PC-3 (cell line): ENCODE results near the gene PIPOX. TPM values are rescaled to one million over a fixed set of nuclear protein-coding genes. Genes with fewer than 3 reads are reported as not detected.

Experiments
- ATAC-seq: fragments of 200-7000 bp; cut with Tn5 transposase; 2 replicates; pipeline ENCODE4 v1.9.1; 2020; ENCODE audit warnings: mild to moderate bottlenecking, moderate library complexity
- BruUV-seq: library from RNA; stranded (reverse); fragments of 400-500 nt; replicated peaks from 2 replicates; lab custom pipeline; 2021; lab: Mats Ljungman, UMichigan
- CTCF ChIA-PET: fragments of 300-600 bp; sonication (Branson Sonifier 250); formaldehyde crosslinking; loops from one replicate; lab custom pipeline; 2022; ENCODE audit warnings: antibody characterized with exemption; lab: Charles Lee
- POLR2A ChIA-PET: fragments of 300-600 bp; sonication (Branson Sonifier 250); formaldehyde crosslinking; loops from one replicate; lab custom pipeline; 2022; ENCODE audit warnings: antibody characterized with exemption; ENCODE audit not compliant: unreplicated experiment; lab: Charles Lee
- DNase-seq: peaks from one replicate; pipeline ENCODE4 v3.0.0-alpha.2; 2015
- H2AFZ ChIP-seq: fragments of 300-600 bp; sonication (generic); 2 replicates; pipeline ENCODE4 v1.6.0; 2016; ENCODE audit warnings: antibody characterized with exemption, low read length
- H3F3A ChIP-seq: fragments of 300-600 bp; sonication (generic); one replicate; pipeline ENCODE4 v1.6.0; 2017; ENCODE audit warnings: antibody characterized with exemption, low read length, control low read depth, mild to moderate bottlenecking; ENCODE audit not compliant: unreplicated experiment
- H3K27ac ChIP-seq: fragments of 300-600 bp; sonication (generic); 2 replicates; pipeline ENCODE4 v1.5.1; 2016; ENCODE audit warnings: mild to moderate bottlenecking, low read length
- H3K27me3 ChIP-seq: fragments of 300-600 bp; sonication (generic); 2 replicates; pipeline ENCODE4 v1.6.1; 2016; ENCODE audit warnings: low read length, mixed read lengths
- H3K36me3 ChIP-seq: fragments of 300-600 bp; sonication (generic); 2 replicates; pipeline ENCODE4 v1.6.1; 2016; ENCODE audit warnings: low read depth, mixed run types, low read length, mixed read lengths
- H3K4me1 ChIP-seq: fragments of 300-600 bp; sonication (generic); 2 replicates; pipeline ENCODE4 v1.5.1; 2016; ENCODE audit warnings: low read length; ENCODE audit not compliant: insufficient read depth
- H3K4me2 ChIP-seq: fragments of 300-600 bp; sonication (generic); 2 replicates; pipeline ENCODE4 v1.6.0; 2016; ENCODE audit warnings: low read length
- H3K4me3 ChIP-seq: fragments of 300-600 bp; sonication (generic); 2 replicates; pipeline ENCODE4 v1.5.1; 2016; ENCODE audit warnings: mild to moderate bottlenecking, low read length, mixed read lengths
- H3K79me2 ChIP-seq: fragments of 300-600 bp; sonication (generic); 2 replicates; pipeline ENCODE4 v1.6.1; 2017; ENCODE audit warnings: low read length, mixed read lengths
- H3K9ac ChIP-seq: fragments of 300-600 bp; sonication (generic); 2 replicates; pipeline ENCODE4 v1.6.0; 2016; ENCODE audit warnings: mild to moderate bottlenecking, low read length
- H3K9me2 ChIP-seq: fragments of 300-600 bp; sonication (generic); replicated peaks from 2 replicates; pipeline ENCODE4 v1.6.1; 2016; ENCODE audit warnings: mixed run types, low read length, mixed read lengths
- H3K9me3 ChIP-seq: fragments of 300-600 bp; sonication (generic); 2 replicates; pipeline ENCODE4 v1.6.1; 2016; ENCODE audit warnings: low read length, mixed read lengths
- H4K20me1 ChIP-seq: fragments of 300-600 bp; sonication (generic); 2 replicates; pipeline ENCODE4 v1.6.1; 2016; ENCODE audit warnings: low read length, mixed read lengths
- EZH2 ChIP-seq: fragments of 300-600 bp; sonication (generic); IDR thresholded peaks from one replicate; pipeline ENCODE4 v1.6.1; 2017; ENCODE audit warnings: antibody characterized with exemption, mild to moderate bottlenecking, low read length; ENCODE audit not compliant: unreplicated experiment
- EZH2phosphoT487 ChIP-seq: fragments of 300-600 bp; sonication (generic); IDR thresholded peaks from 2 replicates; pipeline ENCODE4 v1.6.1; 2018; ENCODE audit warnings: mild to moderate bottlenecking, antibody characterized with exemption, low read length, borderline replicate concordance
- intact Hi-C: fragments of 100-400 bp; cut with micrococcal nuclease; formaldehyde crosslinking; loops from 2 replicates; pipeline ENCODE4 v1.9.0; 2023
- total RNA-seq: library from RNA; depleted of rRNA; stranded (reverse); fragments of >200 nt; gene quantifications from 2 replicates; pipeline ENCODE4 v1.2.3, GENCODE V29; 2014
- TF ChIP-seq, protein P1 (sequence below): fragments of 300-600 bp; sonication (generic); conservative IDR thresholded peaks from 2 replicates; pipeline ENCODE4 v1.5.1; 2017; ENCODE audit warnings: antibody characterized with exemption, low read depth, mild to moderate bottlenecking, low read length

PIPOX gene
- total RNA-seq, 1 experiment from 2014 or later, result 0.87 TPM

DNA sequence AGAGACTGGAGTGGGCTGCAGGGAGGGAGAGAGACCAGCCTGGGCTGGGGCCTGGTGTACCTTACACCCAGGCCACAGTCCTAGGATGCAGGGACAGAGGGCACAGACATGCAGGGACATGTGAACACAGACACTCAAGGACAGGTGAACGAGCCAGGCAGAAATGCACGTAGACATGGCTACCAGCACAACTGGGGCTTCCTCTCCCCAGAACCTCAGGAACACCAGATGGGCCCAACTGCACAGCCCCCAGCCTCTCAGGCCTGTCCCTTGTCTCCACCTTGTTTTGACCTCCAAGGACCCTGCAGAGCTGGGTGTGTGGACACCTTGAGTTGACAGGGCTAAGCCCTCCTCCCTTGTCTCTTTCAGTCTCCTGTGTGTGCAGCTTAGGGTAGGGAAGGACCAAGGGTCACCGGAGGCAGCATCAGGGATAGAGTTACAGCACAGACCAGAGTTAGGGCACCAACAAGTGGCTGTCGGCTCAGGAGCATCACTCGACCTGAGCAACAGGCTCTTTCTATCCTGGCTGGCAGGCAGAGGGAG is 46.3 kb upstream of the PIPOX start:
- ATAC-seq, result no peak
- ChIA-PET POLR2A (no interaction called here), CTCF (no interaction called here)
- no TSS peak for BruUV-seq
- no peak for TF ChIP-seq EZH2
- TF ChIP-seq, protein P1, sequence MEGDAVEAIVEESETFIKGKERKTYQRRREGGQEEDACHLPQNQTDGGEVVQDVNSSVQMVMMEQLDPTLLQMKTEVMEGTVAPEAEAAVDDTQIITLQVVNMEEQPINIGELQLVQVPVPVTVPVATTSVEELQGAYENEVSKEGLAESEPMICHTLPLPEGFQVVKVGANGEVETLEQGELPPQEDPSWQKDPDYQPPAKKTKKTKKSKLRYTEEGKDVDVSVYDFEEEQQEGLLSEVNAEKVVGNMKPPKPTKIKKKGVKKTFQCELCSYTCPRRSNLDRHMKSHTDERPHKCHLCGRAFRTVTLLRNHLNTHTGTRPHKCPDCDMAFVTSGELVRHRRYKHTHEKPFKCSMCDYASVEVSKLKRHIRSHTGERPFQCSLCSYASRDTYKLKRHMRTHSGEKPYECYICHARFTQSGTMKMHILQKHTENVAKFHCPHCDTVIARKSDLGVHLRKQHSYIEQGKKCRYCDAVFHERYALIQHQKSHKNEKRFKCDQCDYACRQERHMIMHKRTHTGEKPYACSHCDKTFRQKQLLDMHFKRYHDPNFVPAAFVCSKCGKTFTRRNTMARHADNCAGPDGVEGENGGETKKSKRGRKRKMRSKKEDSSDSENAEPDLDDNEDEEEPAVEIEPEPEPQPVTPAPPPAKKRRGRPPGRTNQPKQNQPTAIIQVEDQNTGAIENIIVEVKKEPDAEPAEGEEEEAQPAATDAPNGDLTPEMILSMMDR, result no peak
- TF ChIP-seq EZH2phosphoT487, result no peak
- H3K27me3 ChIP-seq, result no peaks in the 10 kb centered on the region
- no peak overlapping the region for H2AFZ ChIP-seq
- H3K9me3 ChIP-seq, result no peaks in the 10 kb centered on the region
- H3K9me2 ChIP-seq, result no peaks in the 10 kb centered on the region
- H3K4me1 ChIP-seq, result no peaks in the 10 kb centered on the region
- no peak overlapping the region for H3K4me3 ChIP-seq
- no peaks in the 10 kb centered on the region for H3K36me3 ChIP-seq
- H3K9ac ChIP-seq, result no peak overlapping the region
- no peaks in the 10 kb centered on the region for H4K20me1 ChIP-seq
- H3K27ac ChIP-seq, result no peak overlapping the region
- H3F3A ChIP-seq, result no peaks in the 10 kb centered on the region
- no peak for DNase-seq
- H3K4me2 ChIP-seq, result no peak overlapping the region
- intact Hi-C loops, result no loop called here
- no peaks in the 10 kb centered on the region for H3K79me2 ChIP-seq

DNA sequence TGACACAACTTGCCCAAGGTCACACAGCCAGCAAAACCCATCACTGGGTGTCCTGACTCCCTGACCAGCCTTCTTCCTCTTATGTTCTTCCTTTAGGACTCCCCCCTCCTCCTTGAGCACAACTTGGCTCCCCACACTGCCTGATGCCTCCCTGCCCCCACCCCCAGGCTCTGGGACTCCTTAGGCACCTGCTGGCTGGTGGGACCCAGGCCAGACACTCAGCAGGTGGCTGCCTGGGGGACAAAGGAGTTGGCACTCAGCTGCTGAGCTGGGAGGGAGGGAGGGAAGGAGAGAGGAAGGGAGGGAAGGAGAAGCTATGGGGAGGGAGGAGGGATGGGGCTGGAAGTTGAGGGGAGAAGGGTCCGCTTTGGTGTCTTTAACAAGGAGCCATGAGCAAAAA is 45.1 kb upstream of the PIPOX start:
- ChIA-PET POLR2A (no interaction called here), CTCF (no interaction called here)
- H3K79me2 ChIP-seq, result no peaks in the 10 kb centered on the region
- H3K4me2 ChIP-seq, result no peak overlapping the region
- no peak overlapping the region for H3K27ac ChIP-seq
- no TSS peak for BruUV-seq
- no peaks in the 10 kb centered on the region for H3K4me1 ChIP-seq
- ATAC-seq (no peak), DNase-seq (no peak)
- intact Hi-C loops, result no loop called here
- H3K36me3 ChIP-seq, result no peaks in the 10 kb centered on the region
- no peaks in the 10 kb centered on the region for H3F3A ChIP-seq
- H3K9ac ChIP-seq, result no peak overlapping the region
- H3K9me2 ChIP-seq, result no peaks in the 10 kb centered on the region
- no peaks in the 10 kb centered on the region for H4K20me1 ChIP-seq
- no peak overlapping the region for H2AFZ ChIP-seq
- H3K4me3 ChIP-seq, result no peak overlapping the region
- TF ChIP-seq EZH2, result no peak
- TF ChIP-seq, protein P1, result no peak
- TF ChIP-seq EZH2phosphoT487, result no peak
- H3K9me3 ChIP-seq, result no peaks in the 10 kb centered on the region
- H3K27me3 ChIP-seq, result no peaks in the 10 kb centered on the region

DNA sequence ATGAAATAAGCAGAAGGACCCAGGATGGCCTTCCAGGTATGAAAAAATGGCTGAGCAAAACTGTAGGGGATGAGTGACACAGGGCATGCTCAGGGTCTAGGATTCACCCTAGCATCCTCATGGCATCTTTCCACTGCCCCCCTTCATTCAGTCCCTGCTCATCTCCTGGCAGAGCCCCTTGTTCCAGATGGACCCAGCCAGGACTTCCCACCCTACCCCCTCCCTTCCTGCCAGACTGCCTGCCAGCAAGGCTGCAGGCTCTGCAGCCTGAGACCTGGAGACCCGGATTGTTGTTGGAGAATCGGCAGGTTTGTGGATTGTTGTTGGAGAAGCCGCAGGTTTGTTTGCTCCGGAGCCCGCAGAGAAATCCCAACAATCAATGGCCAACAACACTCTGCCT is 43.7 kb upstream of the PIPOX start:
- Histone ChIP-seq H3K4me3 (no peak overlapping the region), H3F3A (no peaks in the 10 kb centered on the region), H3K27me3 (0 out of 2 replicates have a peak, but pooled peaks cover 3% of the 10 kb centered on the region), H3K9ac (no peak overlapping the region), H3K4me2 (no peak overlapping the region), H3K9me3 (no peaks in the 10 kb centered on the region), H2AFZ (no peak overlapping the region), H4K20me1 (no peaks in the 10 kb centered on the region), H3K79me2 (no peaks in the 10 kb centered on the region), H3K9me2 (no peaks in the 10 kb centered on the region), H3K27ac (no peak overlapping the region), H3K4me1 (no peaks in the 10 kb centered on the region), H3K36me3 (no peaks in the 10 kb centered on the region)
- DNase-seq, result no peak
- ChIA-PET CTCF (no interaction called here), POLR2A (no interaction called here)
- TF ChIP-seq EZH2, result no peak
- TF ChIP-seq, protein P1, result no peak
- TF ChIP-seq EZH2phosphoT487, result no peak
- ATAC-seq, result no peak
- intact Hi-C loops, result no loop called here
- no TSS peak for BruUV-seq
